ENCODE results near the gene MFSD6L. TPM values are rescaled to one million over a fixed set of nuclear protein-coding genes. Genes with fewer than 3 reads are reported as not detected.
"Not testable (repeated sequence)": the region's sequence is repeated elsewhere in the genome, so short reads cannot be mapped to it uniquely, and the experiment has no call there.

MFSD6L gene
- total RNA-seq, 2 experiments from 2014 or later: 1.4 to 1.5 TPM

DNA sequence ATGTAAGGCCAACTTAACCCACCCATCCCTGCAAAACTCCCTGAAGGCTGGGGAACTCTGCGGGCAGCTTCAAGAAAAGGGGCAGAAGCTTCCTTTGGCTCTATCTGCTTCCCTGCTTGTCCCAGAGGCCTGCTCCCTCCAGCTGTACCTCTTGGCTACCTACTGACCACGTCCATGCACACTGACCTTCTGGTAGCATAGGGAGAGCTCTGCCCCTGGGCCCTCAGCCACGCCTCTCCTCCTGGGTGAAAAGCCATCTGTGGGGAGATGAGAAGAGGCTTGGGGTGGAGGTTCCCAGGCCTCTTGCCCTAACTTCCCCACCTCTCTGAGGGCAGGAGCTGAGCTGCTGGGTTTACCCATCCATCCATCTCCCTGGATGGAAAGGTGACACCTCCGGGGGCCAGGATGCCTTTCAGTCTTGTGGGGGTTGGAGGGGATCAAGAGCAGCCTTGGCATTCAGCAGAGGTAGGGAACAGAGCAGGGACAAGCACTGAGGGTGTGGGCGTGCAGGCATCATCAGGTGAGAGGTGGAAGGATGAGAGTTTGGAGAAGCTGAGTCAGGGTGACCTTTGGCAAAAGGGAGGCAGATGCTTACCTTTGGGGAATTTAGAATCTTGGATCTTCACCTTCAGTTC, 23.4 kb upstream of the MFSD6L start:
- Mint-ChIP-seq H3K36me3 (ENCODE audit: low read depth) (peaks cover 47% of the 10 kb centered on the region), H3K4me3 (no peak overlapping the region), H3K9me3 (ENCODE audit: insufficient read depth) (peaks cover 10% of the 10 kb centered on the region), H3K27me3 (ENCODE audit: low read depth) (no peaks in the 10 kb centered on the region), H3K4me1 (ENCODE audit: low read depth) (peaks cover 3% of the 10 kb centered on the region), H3K27ac (peak overlapping the region; percentile 10)
- ATAC-seq (no peak), DNase-seq (no peak)
- CTCF ChIA-PET: interaction anchor here (1.1 kb wide), 1 partner anchor 37 kb away, joined by 3 read pairs; no protein-coding TSS in a partner anchor
- POLR2A ChIA-PET: no interaction called here

- ATAC-seq: no peak
- no peaks in the 10 kb centered on the region for H3K4me1 Mint-ChIP-seq (ENCODE audit: low read depth)
- no peak for DNase-seq
- peaks cover 43% of the 10 kb centered on the region for H3K36me3 Mint-ChIP-seq (ENCODE audit: low read depth)
- no peak overlapping the region for H3K4me3 Mint-ChIP-seq
- peaks cover 10% of the 10 kb centered on the region for H3K9me3 Mint-ChIP-seq (ENCODE audit: insufficient read depth)
- POLR2A ChIA-PET: no interaction called here
- no peak overlapping the region for H3K27ac Mint-ChIP-seq
- CTCF ChIA-PET: interaction anchor here (1.1 kb wide), 1 partner anchor 36 kb away, joined by 3 read pairs; no protein-coding TSS in a partner anchor
- no peaks in the 10 kb centered on the region for H3K27me3 Mint-ChIP-seq (ENCODE audit: low read depth)
These were observed 22.4 kb upstream of the MFSD6L start for GRCh38 chr17:8821446-8822105.

DNA sequence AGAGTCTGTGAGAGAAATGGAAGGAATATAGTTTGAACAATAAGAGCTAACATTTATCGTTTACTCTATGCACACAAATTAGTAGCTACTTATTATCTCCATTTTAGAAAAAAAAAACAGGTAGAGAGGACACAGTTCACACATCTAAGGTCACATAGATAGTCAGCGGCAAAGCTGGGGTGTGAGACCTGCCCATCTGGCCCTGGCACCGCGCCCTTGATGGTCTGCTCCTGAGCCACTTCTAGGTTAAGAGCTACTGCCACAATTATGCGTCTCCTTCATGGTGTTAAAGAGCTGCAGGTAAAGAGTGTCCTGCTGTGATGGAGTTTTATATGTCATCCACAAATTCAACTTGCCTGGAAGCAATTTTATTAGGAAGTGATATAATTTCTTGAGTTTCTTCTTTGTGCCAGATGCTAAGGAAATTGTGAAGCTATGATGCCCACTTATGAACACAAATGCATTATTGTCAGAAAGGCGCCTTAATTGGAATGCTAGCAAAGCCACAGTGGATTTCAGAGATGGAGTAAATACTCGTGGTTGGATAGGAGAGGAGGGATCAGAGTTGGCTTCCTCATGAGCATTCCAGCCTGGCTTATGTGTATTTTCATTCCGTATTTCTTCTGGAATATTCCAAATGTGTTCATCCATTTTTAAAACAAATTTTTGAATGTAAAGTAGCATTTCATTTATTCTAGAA, 21.3 kb upstream of the MFSD6L start:
- POLR2A ChIA-PET: interaction anchor here (0.6 kb wide), 1 partner anchor 199 kb away, joined by 3 read pairs; no protein-coding TSS in a partner anchor
- H3K4me1 Mint-ChIP-seq (ENCODE audit: low read depth): no peaks in the 10 kb centered on the region
- CTCF ChIA-PET: interaction anchor here (0.9 to 1.2 kb wide), 2 partner anchors 13 to 35 kb away, joined by 3 to 4 read pairs; no protein-coding TSS in a partner anchor
- peaks cover 10% of the 10 kb centered on the region for H3K9me3 Mint-ChIP-seq (ENCODE audit: insufficient read depth)
- ATAC-seq (no peak), DNase-seq (no peak)
- H3K27ac Mint-ChIP-seq: no peak overlapping the region
- H3K4me3 Mint-ChIP-seq: no peak overlapping the region
- no peaks in the 10 kb centered on the region for H3K27me3 Mint-ChIP-seq (ENCODE audit: low read depth)
- H3K36me3 Mint-ChIP-seq (ENCODE audit: low read depth): peaks cover 41% of the 10 kb centered on the region

DNA sequence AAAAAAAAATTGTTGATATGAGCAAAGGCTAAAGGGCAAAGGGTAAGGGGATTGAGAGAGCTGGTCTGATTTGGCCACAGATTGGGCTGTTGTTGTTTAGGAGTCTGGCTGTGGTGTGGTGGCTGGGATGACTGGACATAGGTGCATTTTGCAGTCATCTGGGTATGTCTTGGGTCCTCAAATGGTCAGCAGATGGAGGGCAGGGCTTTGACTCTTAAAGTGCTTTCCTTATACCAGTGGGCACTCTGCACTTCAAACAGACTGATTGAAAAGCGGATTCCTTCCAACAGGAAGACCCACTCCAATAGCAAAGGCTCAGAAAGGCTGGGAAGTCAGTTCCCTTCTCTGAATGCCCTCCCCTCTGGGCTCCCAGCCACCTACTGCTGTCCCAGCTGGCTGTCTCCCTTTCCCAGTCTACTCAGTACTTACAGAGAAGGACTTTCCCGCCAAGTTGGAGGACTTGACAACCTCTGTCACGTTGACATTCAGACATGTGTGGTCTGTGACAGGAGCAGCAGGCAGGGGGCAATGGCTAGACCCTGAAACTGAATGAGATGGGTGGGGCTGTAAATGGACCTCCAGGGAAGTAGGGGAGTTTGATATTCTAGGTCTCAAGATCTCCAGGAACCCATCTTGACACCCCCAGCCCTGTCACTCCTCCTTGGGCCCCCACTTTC, 19.6 kb upstream of the MFSD6L start:
- no peaks in the 10 kb centered on the region for H3K27me3 Mint-ChIP-seq (ENCODE audit: low read depth)
- ATAC-seq: no peak
- no peaks in the 10 kb centered on the region for H3K4me1 Mint-ChIP-seq (ENCODE audit: low read depth)

DNA sequence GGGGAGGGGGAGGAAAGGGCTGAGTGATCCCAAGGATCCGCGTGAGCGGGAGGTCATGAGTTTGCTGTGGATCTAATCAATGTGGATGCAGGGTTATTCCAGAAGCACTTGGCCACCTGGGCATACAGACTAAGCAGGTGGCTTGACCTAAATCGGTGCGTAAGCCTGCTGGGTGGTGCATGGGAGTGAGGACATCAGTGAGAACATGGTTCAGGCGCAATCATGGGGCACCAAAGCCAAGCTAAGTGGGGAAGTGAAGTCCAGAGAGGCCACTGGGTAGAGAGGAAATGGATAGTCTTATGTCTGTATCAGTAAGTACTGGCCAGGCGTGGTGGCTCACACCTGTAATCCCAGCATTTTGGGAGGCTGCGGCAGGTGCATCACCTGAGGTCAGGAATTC, 18.9 kb upstream of the MFSD6L start:
- DNase-seq (no peak), ATAC-seq (no peak)
- Mint-ChIP-seq H3K9me3 (ENCODE audit: insufficient read depth) (peaks cover 10% of the 10 kb centered on the region), H3K36me3 (ENCODE audit: low read depth) (peaks cover 38% of the 10 kb centered on the region), H3K4me1 (ENCODE audit: low read depth) (no peaks in the 10 kb centered on the region), H3K4me3 (no peak overlapping the region), H3K27ac (no peak overlapping the region), H3K27me3 (ENCODE audit: low read depth) (no peaks in the 10 kb centered on the region)
- ChIA-PET CTCF (no interaction called here), POLR2A (no interaction called here)

More for the DNA sequence above, 19.6 kb upstream of the MFSD6L start:
- ChIA-PET CTCF (no interaction called here), POLR2A (no interaction called here)
- no peak overlapping the region for H3K4me3 Mint-ChIP-seq
- H3K9me3 Mint-ChIP-seq (ENCODE audit: insufficient read depth): peaks cover 2% of the 10 kb centered on the region
- DNase-seq: no peak
- no peak overlapping the region for H3K27ac Mint-ChIP-seq
- peaks cover 38% of the 10 kb centered on the region for H3K36me3 Mint-ChIP-seq (ENCODE audit: low read depth)

DNA sequence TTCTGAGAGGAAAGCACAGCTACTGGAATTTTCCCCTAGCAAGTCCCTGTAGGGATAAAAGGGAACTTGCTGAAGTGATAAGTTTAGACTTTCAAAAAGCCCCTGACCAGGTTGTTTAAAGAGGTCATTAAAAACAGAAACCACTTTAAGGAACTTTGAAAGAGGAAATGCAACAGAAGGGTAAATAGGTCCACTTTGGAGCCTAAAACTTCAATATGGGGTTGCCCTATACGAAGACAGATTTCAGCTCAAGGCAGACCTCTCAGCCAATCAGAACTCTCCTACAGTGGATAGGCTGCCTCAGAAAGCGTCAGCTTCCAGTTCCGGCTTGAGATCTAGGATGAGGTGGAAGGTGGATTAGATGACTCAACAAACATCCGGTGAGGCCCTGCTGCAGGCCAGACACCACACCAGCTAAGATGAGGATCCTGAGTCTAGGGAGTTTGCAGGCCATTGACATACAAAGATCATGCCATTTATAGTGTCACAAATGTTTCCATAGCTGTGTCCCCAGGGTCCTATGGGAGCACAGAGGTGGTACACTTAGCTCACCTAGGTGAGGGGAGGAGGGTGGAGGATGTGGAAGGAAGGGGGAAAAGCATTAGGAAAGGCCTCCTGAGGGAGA, 7.9 kb upstream of the MFSD6L start:
- Mint-ChIP-seq H3K4me1 (ENCODE audit: low read depth) (peaks cover 18% of the 10 kb centered on the region), H3K36me3 (ENCODE audit: low read depth) (peaks cover 56% of the 10 kb centered on the region), H3K27ac (no peak overlapping the region), H3K9me3 (ENCODE audit: insufficient read depth) (no peaks in the 10 kb centered on the region), H3K4me3 (no peak overlapping the region), H3K27me3 (ENCODE audit: low read depth) (no peaks in the 10 kb centered on the region)
- ChIA-PET CTCF (interaction anchor here (1.5 to 1.7 kb wide), 4 partner anchors 13 to 191 kb away, joined by 3 to 6 read pairs (median 4); no protein-coding TSS in a partner anchor), POLR2A (no interaction called here)
- no peak for ATAC-seq
- DNase-seq: no peak

- H3K4me3 Mint-ChIP-seq: no peak overlapping the region
- ATAC-seq: no peak
- DNase-seq: no peak
- POLR2A ChIA-PET: no interaction called here
- CTCF ChIA-PET: interaction anchor here (0.7 to 1.6 kb wide), 2 partner anchors 21 kb away, joined by 3 to 5 read pairs; no protein-coding TSS in a partner anchor
- H3K9me3 Mint-ChIP-seq (ENCODE audit: insufficient read depth): no peaks in the 10 kb centered on the region
- no peak overlapping the region for H3K27ac Mint-ChIP-seq
- no peaks in the 10 kb centered on the region for H3K27me3 Mint-ChIP-seq (ENCODE audit: low read depth)
- peaks cover 18% of the 10 kb centered on the region for H3K4me1 Mint-ChIP-seq (ENCODE audit: low read depth)
- peaks cover 53% of the 10 kb centered on the region for H3K36me3 Mint-ChIP-seq (ENCODE audit: low read depth)
These were observed 7.2 kb upstream of the MFSD6L start for GRCh38 chr17:8806253-8806925.

- H3K9me3 Mint-ChIP-seq (ENCODE audit: insufficient read depth); POLR2A ChIA-PET; H3K27ac Mint-ChIP-seq; H3K27me3 Mint-ChIP-seq (ENCODE audit: low read depth); DNase-seq; H3K4me3 Mint-ChIP-seq; ATAC-seq: not testable (repeated sequence)
- Mint-ChIP-seq H3K36me3 (ENCODE audit: low read depth) (peaks cover 46% of the 10 kb centered on the region), H3K4me1 (ENCODE audit: low read depth) (peaks cover 18% of the 10 kb centered on the region)
- CTCF ChIA-PET: interaction anchor here (0.7 to 0.8 kb wide), 2 partner anchors 20 kb away, joined by 3 to 4 read pairs; no protein-coding TSS in a partner anchor
These were observed 6.2 kb upstream of the MFSD6L start for GRCh38 chr17:8805396-8805795.

DNA sequence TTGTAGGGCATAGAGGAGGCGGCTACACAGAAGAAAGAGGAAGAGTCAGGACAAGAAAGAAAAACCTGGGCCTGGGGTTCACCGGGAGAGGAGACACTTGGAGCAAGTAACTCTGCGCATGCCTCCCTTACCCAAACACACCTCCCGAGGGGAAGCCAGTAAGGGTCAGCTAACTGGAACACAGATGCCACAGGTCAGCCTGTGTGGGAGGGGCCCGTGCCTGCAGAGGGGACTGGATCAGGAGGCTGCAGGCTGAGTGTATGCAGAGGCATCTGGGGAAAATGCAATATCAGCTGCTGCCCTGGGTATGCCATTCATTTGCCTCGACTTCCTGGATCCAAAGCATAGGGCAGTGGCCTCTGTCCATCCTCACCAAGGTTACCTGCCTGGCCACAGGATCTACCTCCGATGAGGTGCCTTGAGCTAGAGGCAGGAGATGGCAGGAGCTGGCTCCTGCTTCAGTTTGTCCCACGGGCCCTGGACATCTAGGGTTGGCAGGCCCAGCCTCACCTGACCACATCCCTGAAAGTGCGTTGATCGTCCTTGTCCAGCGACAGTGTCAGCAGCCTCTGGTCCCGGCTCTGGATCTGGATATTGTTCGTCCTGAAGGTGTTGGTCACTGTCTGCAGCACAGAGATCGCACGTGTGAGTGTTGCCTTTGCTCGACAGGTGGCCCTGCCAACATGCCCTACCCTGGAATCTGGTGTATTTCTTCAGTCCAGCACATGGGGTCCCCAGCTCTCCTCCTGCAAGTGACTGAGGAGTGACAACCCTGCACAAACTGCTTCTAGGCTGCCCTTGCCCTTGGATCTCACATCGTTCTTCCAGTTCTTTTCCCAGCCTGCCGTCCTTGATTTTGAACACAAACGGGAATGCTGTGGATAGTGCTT, 4.6 kb upstream of the MFSD6L start:
- Mint-ChIP-seq H3K27me3 (ENCODE audit: low read depth) (no peaks in the 10 kb centered on the region), H3K4me3 (no peak overlapping the region), H3K27ac (no peak overlapping the region), H3K4me1 (ENCODE audit: low read depth) (peaks cover 18% of the 10 kb centered on the region), H3K36me3 (ENCODE audit: low read depth) (peaks cover 37% of the 10 kb centered on the region), H3K9me3 (ENCODE audit: insufficient read depth) (no peaks in the 10 kb centered on the region)
- ATAC-seq: no peak
- ChIA-PET POLR2A (no interaction called here), CTCF (interaction anchor here (0.7 to 1.7 kb wide), 5 partner anchors 18 to 194 kb away, joined by 3 to 6 read pairs (median 4); no protein-coding TSS in a partner anchor)
- DNase-seq: no peak

DNA sequence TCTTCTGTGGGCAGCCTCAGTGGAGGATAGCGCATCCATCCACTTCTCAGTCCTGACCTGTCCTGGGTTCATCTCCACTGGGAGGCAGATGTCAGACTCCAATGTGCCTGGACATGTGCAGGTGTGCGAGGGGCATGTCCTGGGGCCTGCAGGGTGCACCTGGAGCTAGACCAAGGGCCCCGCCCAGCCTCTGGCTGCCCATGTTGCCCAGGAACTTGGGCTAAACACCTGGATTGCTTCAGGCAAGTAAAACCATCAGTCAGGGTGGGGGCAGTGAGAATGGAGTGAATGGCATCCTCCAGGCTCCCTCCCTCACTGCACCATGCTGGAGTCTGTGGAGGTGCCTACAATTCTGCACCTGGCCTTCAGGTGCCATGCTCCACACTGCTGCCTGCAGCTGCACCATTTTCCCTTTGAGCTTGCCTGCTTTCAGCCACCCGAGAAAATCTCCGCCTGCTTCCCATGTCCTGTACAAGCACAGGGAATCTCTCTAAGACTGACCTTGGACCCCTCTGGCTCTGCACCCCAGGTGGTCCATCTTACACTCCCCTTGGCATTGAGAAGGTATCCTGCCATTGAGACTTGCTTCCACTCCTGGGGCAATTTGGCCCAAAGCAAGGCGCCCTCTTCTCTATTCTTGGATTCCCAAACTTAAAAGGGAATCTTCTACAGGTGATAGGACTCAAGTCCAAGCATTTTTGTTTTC, 2.1 kb upstream of the MFSD6L start:
- POLR2A ChIA-PET: no interaction called here
- Mint-ChIP-seq H3K27ac (no peak overlapping the region), H3K4me1 (ENCODE audit: low read depth) (peaks cover 9% of the 10 kb centered on the region), H3K9me3 (ENCODE audit: insufficient read depth) (no peaks in the 10 kb centered on the region), H3K36me3 (ENCODE audit: low read depth) (peaks cover 21% of the 10 kb centered on the region), H3K27me3 (ENCODE audit: low read depth) (no peaks in the 10 kb centered on the region), H3K4me3 (no peak overlapping the region)
- CTCF ChIA-PET: interaction anchor here (1.5 kb wide), 1 partner anchor 197 kb away, joined by 5 read pairs; no protein-coding TSS in a partner anchor
- DNase-seq (no peak), ATAC-seq (no peak)
